Measurements from ENCODE around the gene LPP. TPM values are rescaled to one million over a fixed set of nuclear protein-coding genes. Genes with fewer than 3 reads are reported as not detected.
A peak's percentile ranks its signal among the peaks of the same experiment; 100 is the strongest.

LPP gene
- total RNA-seq, 1 donor from 2014 or later: 218 TPM

DNA sequence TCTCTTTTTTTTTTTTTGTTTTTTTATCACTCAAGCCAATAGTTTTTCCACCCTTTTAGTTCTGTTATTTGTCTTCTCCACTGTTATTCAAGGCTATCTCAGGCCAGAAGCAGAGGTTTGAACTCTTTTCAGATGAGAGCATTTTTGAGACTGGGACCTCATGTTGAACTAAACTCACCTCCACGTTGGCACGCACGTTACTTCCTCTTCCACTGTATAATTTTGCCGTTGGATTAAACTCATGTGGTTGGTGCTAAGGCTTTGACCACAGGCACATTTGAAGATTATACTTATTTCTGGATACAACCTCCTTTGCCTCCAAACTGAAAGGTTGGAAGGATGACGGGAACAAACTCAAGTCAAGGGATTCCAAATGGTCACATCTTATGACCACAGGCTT is 516.5 kb downstream of the LPP start:
- no peaks in the 10 kb centered on the region for H3K36me3 ChIP-seq (ENCODE audit: control insufficient read depth, insufficient read depth, low read length)
- no peaks in the 10 kb centered on the region for H3K27me3 ChIP-seq (ENCODE audit: control insufficient read depth, insufficient read depth, low read length)
- TF ChIP-seq, protein P1, sequence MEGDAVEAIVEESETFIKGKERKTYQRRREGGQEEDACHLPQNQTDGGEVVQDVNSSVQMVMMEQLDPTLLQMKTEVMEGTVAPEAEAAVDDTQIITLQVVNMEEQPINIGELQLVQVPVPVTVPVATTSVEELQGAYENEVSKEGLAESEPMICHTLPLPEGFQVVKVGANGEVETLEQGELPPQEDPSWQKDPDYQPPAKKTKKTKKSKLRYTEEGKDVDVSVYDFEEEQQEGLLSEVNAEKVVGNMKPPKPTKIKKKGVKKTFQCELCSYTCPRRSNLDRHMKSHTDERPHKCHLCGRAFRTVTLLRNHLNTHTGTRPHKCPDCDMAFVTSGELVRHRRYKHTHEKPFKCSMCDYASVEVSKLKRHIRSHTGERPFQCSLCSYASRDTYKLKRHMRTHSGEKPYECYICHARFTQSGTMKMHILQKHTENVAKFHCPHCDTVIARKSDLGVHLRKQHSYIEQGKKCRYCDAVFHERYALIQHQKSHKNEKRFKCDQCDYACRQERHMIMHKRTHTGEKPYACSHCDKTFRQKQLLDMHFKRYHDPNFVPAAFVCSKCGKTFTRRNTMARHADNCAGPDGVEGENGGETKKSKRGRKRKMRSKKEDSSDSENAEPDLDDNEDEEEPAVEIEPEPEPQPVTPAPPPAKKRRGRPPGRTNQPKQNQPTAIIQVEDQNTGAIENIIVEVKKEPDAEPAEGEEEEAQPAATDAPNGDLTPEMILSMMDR (IDR thresholded peaks at IDR 0.05; ENCODE audit: insufficient read depth, low read length, poor library complexity, severe bottlenecking): no peak
- DNase-seq (ENCODE audit: low read depth): no peak
- no peak overlapping the region for H3K4me3 ChIP-seq (ENCODE audit: low read depth, low read length)

DNA sequence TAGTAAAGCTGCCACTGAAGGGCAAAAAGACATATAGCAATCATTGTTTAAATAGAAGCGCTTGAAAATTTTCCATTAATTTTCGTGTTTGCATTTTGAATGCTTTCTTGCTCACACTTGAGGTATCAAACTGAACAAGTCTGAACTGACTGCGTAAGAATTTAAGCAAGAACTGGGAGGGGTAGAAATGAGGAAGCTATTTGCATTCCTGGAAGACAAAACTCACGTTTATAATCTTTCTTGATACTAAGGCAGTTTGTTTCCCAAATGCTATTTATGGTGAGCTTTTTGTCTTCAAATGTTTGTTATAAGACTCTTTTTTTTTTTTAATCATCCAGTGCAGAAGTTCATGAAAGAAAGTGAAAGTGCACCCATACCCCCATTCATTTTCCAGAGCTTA is 518.0 kb downstream of the LPP start:
- H3K4me3 ChIP-seq (ENCODE audit: low read depth, low read length): no peak overlapping the region
- no peak for DNase-seq (ENCODE audit: low read depth)
- H3K27me3 ChIP-seq (ENCODE audit: control insufficient read depth, insufficient read depth, low read length): no peaks in the 10 kb centered on the region
- TF ChIP-seq, protein P1 (IDR thresholded peaks at IDR 0.05; ENCODE audit: insufficient read depth, low read length, poor library complexity, severe bottlenecking): no peak
- H3K36me3 ChIP-seq (ENCODE audit: control insufficient read depth, insufficient read depth, low read length): no peaks in the 10 kb centered on the region

DNA sequence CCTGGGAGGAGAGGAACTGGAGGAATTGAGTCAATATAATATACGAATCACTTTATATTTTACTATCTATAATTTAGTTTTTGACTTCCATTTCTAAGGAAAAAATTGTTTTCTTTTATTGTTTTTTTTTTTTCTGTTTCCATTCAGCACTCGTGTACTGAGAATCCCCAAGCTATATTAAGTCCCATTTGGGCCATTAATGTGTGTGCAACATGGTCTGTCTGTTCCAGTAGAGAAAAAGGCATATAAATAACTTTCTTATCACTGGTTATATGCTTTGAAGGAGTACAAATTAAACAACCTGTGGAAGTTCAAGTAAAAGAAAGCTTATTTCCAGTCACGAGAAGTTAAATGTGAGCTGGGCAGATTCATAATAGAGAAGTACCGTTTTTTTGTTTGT is 518.9 kb downstream of the LPP start:
- TF ChIP-seq, protein P1 (IDR thresholded peaks at IDR 0.05; ENCODE audit: insufficient read depth, low read length, poor library complexity, severe bottlenecking): no peak
- no peaks in the 10 kb centered on the region for H3K27me3 ChIP-seq (ENCODE audit: control insufficient read depth, insufficient read depth, low read length)
- no peak for DNase-seq (ENCODE audit: low read depth)
- H3K36me3 ChIP-seq (ENCODE audit: control insufficient read depth, insufficient read depth, low read length): no peaks in the 10 kb centered on the region
- no peak overlapping the region for H3K4me3 ChIP-seq (ENCODE audit: low read depth, low read length)

DNA sequence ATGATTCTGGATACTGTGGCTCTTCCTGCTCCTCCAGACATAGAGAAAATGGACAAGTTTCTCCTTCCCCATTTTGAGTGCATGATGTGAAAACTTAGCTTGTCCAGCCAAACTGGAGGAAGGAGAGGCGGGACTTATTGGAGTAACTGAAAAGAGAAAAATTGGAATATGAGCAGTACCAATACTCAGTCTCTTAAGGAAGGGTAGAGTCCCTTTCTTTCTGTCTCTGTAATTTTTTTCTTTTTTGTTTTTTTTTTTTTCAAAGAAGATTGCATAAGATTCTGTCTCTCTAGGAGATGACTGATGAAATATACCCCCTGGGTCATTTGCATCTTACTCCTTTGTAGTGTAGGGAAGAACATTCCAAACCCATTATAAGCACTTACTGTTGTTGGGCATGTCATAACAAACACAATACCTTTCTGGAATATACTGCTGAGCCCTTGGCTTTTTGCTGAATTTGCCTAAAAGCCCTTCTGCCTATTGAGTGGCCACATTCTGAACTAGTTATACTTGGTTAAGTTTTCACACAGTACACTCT is 519.8 kb downstream of the LPP start:
- Histone ChIP-seq H3K4me3 (ENCODE audit: low read depth, low read length) (no peak overlapping the region), H3K36me3 (ENCODE audit: control insufficient read depth, insufficient read depth, low read length) (no peaks in the 10 kb centered on the region), H3K27me3 (ENCODE audit: control insufficient read depth, insufficient read depth, low read length) (no peaks in the 10 kb centered on the region)
- TF ChIP-seq, protein P1 (IDR thresholded peaks at IDR 0.05; ENCODE audit: insufficient read depth, low read length, poor library complexity, severe bottlenecking): no peak
- peak; percentile 74 for DNase-seq (ENCODE audit: low read depth)

DNA sequence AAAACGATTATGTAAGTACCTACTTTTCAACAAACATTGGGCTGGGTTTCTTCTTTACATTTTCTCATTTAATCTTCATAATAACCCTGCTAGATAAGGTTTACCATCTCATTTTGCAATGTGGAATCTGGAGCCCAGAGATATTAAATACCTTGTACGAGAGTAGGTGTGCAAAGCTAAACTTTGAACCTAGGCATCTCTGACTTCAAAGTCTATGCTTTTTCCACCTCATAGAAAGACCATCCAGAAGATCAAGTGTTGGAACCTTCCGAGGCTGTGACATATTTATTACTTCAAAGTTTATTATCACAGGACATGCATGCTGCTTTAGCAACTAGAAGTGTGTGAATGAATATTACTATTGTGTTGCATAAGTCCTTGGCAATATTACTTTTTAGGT is 520.6 kb downstream of the LPP start:
- TF ChIP-seq, protein P1 (IDR thresholded peaks at IDR 0.05; ENCODE audit: insufficient read depth, low read length, poor library complexity, severe bottlenecking): no peak
- no peaks in the 10 kb centered on the region for H3K36me3 ChIP-seq (ENCODE audit: control insufficient read depth, insufficient read depth, low read length)
- H3K4me3 ChIP-seq (ENCODE audit: low read depth, low read length): no peak overlapping the region
- DNase-seq (ENCODE audit: low read depth): no peak
- no peaks in the 10 kb centered on the region for H3K27me3 ChIP-seq (ENCODE audit: control insufficient read depth, insufficient read depth, low read length)

DNA sequence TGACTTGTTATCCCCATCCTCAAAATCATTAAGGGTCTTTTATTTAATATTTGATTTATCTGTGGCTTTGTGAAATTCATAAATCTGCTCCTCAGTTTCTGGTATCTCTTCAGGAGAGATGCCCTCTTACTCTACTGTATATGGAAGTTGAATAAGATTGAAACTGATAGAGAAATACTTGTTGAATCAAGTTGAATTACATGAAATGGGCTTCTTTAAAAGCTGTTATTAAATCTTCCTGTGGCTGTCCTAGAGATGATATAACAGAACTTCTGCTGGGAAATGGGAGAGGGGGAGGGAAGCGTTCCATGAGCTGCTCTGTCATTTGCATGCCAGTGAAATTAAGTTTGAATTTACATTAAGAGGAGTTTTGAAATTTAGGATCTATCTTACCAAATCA is 523.4 kb downstream of the LPP start:
- TF ChIP-seq, protein P1 (IDR thresholded peaks at IDR 0.05; ENCODE audit: insufficient read depth, low read length, poor library complexity, severe bottlenecking): no peak
- no peaks in the 10 kb centered on the region for H3K36me3 ChIP-seq (ENCODE audit: control insufficient read depth, insufficient read depth, low read length)

More for the DNA sequence above, 523.4 kb downstream of the LPP start:
- Histone ChIP-seq H3K27me3 (ENCODE audit: control insufficient read depth, insufficient read depth, low read length) (no peaks in the 10 kb centered on the region), H3K4me3 (ENCODE audit: low read depth, low read length) (no peak overlapping the region)
- DNase-seq (ENCODE audit: low read depth): no peak

All from kidney epithelial cell (primary cell).